GM10248 (cell line): ENCODE results near the gene ZNF697.
A peak's percentile ranks its signal among the peaks of the same experiment; 100 is the strongest.

Experiments
- CTCF ChIA-PET: fragments of 300-600 bp; sonication (Branson Sonifier 250); formaldehyde crosslinking; extraction: SDS; loops from one replicate; lab custom pipeline; 2021; ENCODE audit warnings: antibody characterized with exemption; lab: Yijun Ruan, JAX
- POLR2A ChIA-PET: fragments of 350-650 bp; sonication (Branson Sonifier 250); formaldehyde crosslinking; extraction: SDS; loops from one replicate; lab custom pipeline; 2020; ENCODE audit warnings: antibody characterized with exemption; lab: Yijun Ruan, JAX
- DNase-seq: peaks from one replicate; pipeline ENCODE4 v3.0.0; 2012; ENCODE audit errors: extremely low spot score
- TF ChIP-seq, protein P1 (sequence below): IDR thresholded peaks from 2 replicates; pipeline ENCODE4 v1.5.1; 2012; ENCODE audit warnings: mild to moderate bottlenecking, low read depth; ENCODE audit errors: extremely low read depth, missing control alignments, control extremely low read depth

ZNF697 gene

DNA sequence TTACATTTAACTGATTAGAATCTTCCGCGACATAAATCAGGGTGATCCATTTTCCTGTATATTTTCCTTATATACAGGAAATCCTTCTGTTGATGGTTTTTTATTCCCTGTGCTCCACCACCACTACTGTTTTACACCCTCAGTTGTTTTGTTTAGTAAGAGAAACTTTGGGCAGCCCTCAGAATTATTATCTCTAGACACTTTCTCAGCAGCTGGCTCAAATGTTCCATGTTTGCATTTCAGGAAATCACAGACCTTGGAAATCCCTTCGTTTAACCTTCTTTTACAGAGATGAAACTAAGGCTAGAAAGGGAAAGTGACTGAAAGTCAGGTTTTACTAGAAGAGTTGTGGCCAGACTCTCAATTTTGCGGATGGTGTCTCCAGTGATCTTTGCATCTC is 15.2 kb downstream of the ZNF697 start:
- ChIA-PET CTCF (interaction anchor here (0.9 to 26.6 kb wide), 6 partner anchors 12 to 31 kb away, joined by 3 to 1134 read pairs (median 4); partner anchors contain the start of gene ZNF697), POLR2A (no interaction called here)
- TF ChIP-seq, protein P1, sequence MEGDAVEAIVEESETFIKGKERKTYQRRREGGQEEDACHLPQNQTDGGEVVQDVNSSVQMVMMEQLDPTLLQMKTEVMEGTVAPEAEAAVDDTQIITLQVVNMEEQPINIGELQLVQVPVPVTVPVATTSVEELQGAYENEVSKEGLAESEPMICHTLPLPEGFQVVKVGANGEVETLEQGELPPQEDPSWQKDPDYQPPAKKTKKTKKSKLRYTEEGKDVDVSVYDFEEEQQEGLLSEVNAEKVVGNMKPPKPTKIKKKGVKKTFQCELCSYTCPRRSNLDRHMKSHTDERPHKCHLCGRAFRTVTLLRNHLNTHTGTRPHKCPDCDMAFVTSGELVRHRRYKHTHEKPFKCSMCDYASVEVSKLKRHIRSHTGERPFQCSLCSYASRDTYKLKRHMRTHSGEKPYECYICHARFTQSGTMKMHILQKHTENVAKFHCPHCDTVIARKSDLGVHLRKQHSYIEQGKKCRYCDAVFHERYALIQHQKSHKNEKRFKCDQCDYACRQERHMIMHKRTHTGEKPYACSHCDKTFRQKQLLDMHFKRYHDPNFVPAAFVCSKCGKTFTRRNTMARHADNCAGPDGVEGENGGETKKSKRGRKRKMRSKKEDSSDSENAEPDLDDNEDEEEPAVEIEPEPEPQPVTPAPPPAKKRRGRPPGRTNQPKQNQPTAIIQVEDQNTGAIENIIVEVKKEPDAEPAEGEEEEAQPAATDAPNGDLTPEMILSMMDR, result no peak

DNA sequence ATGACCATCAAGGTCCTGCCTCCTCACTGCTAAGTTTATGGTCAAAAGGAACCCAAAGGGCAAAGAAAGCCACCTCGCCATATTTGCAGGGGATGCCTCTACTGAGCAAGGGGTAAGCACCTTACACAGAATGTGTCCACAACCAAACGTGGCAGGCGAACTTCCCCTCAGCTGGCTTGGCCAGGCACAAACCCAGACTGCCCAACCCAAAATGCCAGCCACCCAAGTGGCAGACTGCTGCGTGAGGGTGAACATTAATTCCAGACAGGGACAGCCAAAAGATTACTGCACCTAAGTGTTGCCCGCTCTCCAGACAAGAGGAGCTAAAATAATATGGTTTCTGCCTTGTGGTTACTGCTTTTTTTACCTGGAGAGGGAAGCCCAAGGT is 16.0 kb downstream of the ZNF697 start:
- ChIA-PET CTCF (interaction anchor here (0.9 to 26.6 kb wide), 6 partner anchors 13 to 31 kb away, joined by 3 to 1134 read pairs (median 4); partner anchors contain the start of gene ZNF697), POLR2A (no interaction called here)
- TF ChIP-seq, protein P1, result no peak
- no peak for DNase-seq

More for the DNA sequence above, 15.2 kb downstream of the ZNF697 start:
- DNase-seq, result no peak

DNA sequence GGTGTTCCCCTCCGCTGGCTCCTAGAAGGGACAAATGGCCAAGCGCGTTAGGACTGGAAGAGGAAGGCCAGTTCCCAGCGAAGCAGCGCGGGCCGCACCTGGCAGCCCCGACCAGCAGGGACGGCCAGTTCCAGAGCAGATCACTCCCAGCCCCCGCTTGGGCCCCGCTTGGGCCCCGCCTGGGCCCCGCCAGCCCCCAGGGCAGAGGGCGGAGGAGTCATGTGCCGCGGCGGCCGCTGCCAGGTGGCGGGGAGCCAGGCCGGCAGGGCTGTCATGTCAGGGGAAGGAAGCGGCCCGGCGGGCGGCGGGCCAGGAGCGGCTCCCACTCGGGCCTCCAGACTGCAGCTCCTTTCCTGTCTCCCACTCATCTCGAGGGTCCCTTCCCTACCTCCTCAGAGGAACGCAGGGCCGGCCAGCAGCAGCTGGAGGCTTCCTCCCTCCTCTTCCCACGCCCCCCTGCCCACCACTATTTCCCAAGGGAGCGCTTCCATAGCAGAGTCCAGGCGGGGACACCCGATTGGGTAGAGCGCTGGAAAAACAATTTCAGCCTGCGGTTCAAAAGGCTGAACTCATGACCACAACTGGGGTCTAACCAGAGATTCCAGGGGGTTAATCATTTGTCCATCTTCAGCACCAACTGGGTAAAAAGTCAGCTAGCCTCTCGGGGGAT is 16.5 kb downstream of the ZNF697 start:
- ChIA-PET POLR2A (no interaction called here), CTCF (interaction anchor here (0.9 to 26.6 kb wide), 6 partner anchors 12 to 32 kb away, joined by 3 to 1134 read pairs (median 4); partner anchors contain the start of gene ZNF697)
- TF ChIP-seq, protein P1, result no peak
- peak; percentile 29 for DNase-seq

DNA sequence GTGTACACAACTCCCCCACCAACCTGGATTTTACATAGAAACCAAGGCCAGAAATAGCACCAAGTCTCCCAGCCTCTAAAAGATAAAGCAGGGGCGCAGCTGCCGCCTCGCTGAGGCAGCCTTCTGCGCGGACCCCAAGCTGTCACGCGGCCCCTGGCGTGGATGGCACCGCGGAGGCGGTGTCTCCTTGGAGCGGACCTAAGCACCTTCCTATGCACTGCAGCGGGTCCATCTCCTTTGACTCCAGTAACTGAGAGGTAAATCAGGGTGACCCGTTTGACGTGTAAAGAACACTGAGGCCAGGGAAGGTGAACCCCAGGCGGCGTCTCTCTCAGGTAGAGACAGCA is 17.0 kb downstream of the ZNF697 start:
- DNase-seq, result no peak
- POLR2A ChIA-PET, result no interaction called here
- CTCF ChIA-PET, result interaction anchor here (2.4 to 26.6 kb wide), 2 partner anchors 17 to 32 kb away, joined by 13 to 1134 read pairs; partner anchors contain the start of gene ZNF697
- TF ChIP-seq, protein P1, result no peak

DNA sequence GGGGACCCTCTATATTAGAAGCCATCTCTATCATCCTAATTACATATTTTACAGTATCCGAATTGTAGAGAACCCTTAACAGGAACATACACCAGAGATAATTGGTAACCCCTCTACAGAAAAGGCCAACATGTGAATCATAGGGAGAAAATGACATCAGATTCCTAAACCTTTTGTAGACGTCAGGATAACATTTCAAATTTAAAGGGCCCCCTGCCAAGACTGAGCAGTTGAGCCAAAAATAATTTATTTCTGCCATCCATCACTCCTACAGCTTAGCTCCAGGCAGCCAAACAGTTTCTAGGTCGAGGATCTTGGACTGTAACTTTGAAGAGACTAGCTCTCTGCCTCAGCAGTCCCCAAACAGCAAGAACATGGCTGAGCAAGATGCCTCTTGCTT is 21.2 kb downstream of the ZNF697 start:
- TF ChIP-seq, protein P1, result no peak
- no peak for DNase-seq
- CTCF ChIA-PET, result interaction anchor here (6.0 to 26.6 kb wide), 2 partner anchors 12 to 37 kb away, joined by 28 to 1134 read pairs; partner anchors contain the start of gene ZNF697
- POLR2A ChIA-PET, result no interaction called here

DNA sequence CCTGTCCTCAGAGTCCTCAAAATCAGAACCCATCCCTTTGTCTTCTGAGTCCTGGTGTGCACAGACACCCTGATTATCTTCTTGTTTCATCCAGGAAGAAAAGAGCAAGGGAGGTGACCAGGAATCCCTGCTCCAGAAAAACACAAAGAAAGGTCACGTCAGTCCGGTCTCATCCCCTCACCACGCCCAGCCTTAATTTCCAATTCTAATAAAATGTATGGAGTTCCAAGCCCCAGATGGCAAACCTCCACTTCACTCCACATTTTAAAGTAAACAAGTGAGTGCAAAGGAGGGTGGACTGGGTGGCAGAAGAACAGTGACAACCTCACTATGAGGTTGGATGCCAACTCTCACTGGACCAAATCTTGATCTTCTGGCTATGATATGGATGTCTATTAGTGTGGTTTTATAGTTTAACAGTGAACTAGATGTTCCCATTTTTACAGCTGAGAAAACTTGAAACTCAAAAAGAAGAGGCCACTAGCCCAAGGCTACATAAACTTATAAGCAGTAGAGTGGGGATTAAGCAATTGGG is 22.0 kb downstream of the ZNF697 start:
- TF ChIP-seq, protein P1, result no peak
- ChIA-PET POLR2A (no interaction called here), CTCF (interaction anchor here (1.4 to 26.6 kb wide), 3 partner anchors 11 to 37 kb away, joined by 4 to 1134 read pairs (median 28); partner anchors contain the start of gene ZNF697)
- no peak for DNase-seq
